Measurements from ENCODE around the gene ERN1.
A peak's percentile ranks its signal among the peaks of the same experiment; 100 is the strongest.

ERN1 gene

GRCh38 chr17:64156670-64157069 is 26.7 kb upstream of the ERN1 start:
- Mint-ChIP-seq H3K4me3 (no peak overlapping the region), H3K27ac (peak overlapping the region; percentile 90), H3K36me3 (ENCODE audit: low read depth) (peaks cover 12% of the 10 kb centered on the region), H3K4me1 (peaks cover 89% of the 10 kb centered on the region), H3K9me3 (no peaks in the 10 kb centered on the region), H3K27me3 (ENCODE audit: low read depth, poor library complexity) (peaks cover 7% of the 10 kb centered on the region)
- DNase-seq = no peak
- no peak for TF ChIP-seq CTCF (IDR thresholded peaks at IDR 0.05)

GRCh38 chr17:64155751-64156544 is 26.0 kb upstream of the ERN1 start:
- H3K36me3 Mint-ChIP-seq (ENCODE audit: low read depth) = peaks cover 12% of the 10 kb centered on the region
- no peaks in the 10 kb centered on the region for H3K9me3 Mint-ChIP-seq
- peak overlapping the region; percentile 12 for H3K4me3 Mint-ChIP-seq
- H3K27ac Mint-ChIP-seq = peak overlapping the region; percentile 90
- peaks cover 7% of the 10 kb centered on the region for H3K27me3 Mint-ChIP-seq (ENCODE audit: low read depth, poor library complexity)
- DNase-seq = peak; percentile 19
- H3K4me1 Mint-ChIP-seq = peaks cover 94% of the 10 kb centered on the region
- TF ChIP-seq CTCF (IDR thresholded peaks at IDR 0.05) = no peak

GRCh38 chr17:64155129-64155528 is 25.2 kb upstream of the ERN1 start:
- Mint-ChIP-seq H3K27me3 (ENCODE audit: low read depth, poor library complexity) (peaks cover 4% of the 10 kb centered on the region), H3K9me3 (no peaks in the 10 kb centered on the region), H3K36me3 (ENCODE audit: low read depth) (peaks cover 12% of the 10 kb centered on the region), H3K4me3 (peak overlapping the region; percentile 44), H3K27ac (peak overlapping the region; percentile 89), H3K4me1 (peaks cover 88% of the 10 kb centered on the region)
- no peak for DNase-seq
- no peak for TF ChIP-seq CTCF (IDR thresholded peaks at IDR 0.05)

GRCh38 chr17:64154717-64155116 is 24.8 kb upstream of the ERN1 start:
- peaks cover 4% of the 10 kb centered on the region for H3K27me3 Mint-ChIP-seq (ENCODE audit: low read depth, poor library complexity)
- H3K9me3 Mint-ChIP-seq = no peaks in the 10 kb centered on the region
- no peak for DNase-seq
- no peak for TF ChIP-seq CTCF (IDR thresholded peaks at IDR 0.05)
- peak overlapping the region; percentile 44 for H3K4me3 Mint-ChIP-seq
- peak overlapping the region; percentile 89 for H3K27ac Mint-ChIP-seq
- H3K4me1 Mint-ChIP-seq = peaks cover 84% of the 10 kb centered on the region
- H3K36me3 Mint-ChIP-seq (ENCODE audit: low read depth) = peaks cover 16% of the 10 kb centered on the region

GRCh38 chr17:64154313-64154695 is 24.4 kb upstream of the ERN1 start:
- Mint-ChIP-seq H3K27me3 (ENCODE audit: low read depth, poor library complexity) (peaks cover 4% of the 10 kb centered on the region), H3K27ac (peak overlapping the region; percentile 89), H3K9me3 (no peaks in the 10 kb centered on the region), H3K36me3 (ENCODE audit: low read depth) (peaks cover 20% of the 10 kb centered on the region), H3K4me3 (peak overlapping the region; percentile 44), H3K4me1 (peaks cover 80% of the 10 kb centered on the region)
- no peak for DNase-seq
- no peak for TF ChIP-seq CTCF (IDR thresholded peaks at IDR 0.05)
